ACHN (cell line): ENCODE measurements around the gene IL17B.
A peak's percentile ranks its signal among the peaks of the same experiment; 100 is the strongest.

Experiments
- DNase-seq: peaks from one replicate; pipeline ENCODE4 v3.0.0-alpha.2; 2015
- in situ Hi-C: cut with HindIII; loops from 2 replicates; pipeline ENCODE4 v1.10.0; 2017; ENCODE audit warnings: low sequenced_read_pairs, low pct_ligation_motif_present, low pct_unique_long_range_greater_than_20kb

Gene IL17B

DNA sequence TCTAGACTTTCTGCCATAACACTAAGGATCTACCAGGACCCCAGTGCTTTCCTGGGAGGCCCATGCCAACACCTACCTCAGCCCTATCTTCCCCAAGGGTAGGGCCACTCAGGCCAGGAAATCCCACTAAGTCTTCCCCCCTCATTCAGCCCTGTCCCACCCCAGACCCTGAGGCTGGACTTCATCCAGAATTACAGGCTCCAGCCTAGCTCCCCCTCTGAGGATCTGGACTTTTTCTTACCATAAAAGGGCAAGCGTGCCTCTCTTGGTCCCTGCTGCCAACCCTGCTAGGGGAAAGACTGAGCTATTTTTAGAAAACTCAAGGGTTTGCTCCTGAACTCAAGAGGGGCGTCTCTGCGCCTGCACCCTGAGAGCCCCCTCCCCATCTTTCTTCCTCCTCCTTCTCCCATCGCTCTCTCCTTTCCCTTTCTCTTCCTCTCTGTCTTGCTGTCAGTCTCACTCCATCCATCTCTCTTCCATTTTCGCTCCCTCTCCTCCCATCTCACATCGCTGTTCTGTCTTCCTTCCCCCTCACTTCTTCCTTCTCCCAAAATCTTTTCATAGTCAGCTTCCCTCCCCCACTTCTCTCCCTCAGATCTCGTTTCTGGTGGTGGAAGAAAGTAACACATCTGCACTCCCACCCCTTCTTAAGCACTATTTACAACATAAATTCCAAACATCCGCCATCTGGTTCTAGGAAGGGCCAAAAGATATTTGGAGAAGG lies 38.1 kb upstream of the IL17B start:
- in situ Hi-C loops = no loop called here
- DNase-seq = no peak

DNA sequence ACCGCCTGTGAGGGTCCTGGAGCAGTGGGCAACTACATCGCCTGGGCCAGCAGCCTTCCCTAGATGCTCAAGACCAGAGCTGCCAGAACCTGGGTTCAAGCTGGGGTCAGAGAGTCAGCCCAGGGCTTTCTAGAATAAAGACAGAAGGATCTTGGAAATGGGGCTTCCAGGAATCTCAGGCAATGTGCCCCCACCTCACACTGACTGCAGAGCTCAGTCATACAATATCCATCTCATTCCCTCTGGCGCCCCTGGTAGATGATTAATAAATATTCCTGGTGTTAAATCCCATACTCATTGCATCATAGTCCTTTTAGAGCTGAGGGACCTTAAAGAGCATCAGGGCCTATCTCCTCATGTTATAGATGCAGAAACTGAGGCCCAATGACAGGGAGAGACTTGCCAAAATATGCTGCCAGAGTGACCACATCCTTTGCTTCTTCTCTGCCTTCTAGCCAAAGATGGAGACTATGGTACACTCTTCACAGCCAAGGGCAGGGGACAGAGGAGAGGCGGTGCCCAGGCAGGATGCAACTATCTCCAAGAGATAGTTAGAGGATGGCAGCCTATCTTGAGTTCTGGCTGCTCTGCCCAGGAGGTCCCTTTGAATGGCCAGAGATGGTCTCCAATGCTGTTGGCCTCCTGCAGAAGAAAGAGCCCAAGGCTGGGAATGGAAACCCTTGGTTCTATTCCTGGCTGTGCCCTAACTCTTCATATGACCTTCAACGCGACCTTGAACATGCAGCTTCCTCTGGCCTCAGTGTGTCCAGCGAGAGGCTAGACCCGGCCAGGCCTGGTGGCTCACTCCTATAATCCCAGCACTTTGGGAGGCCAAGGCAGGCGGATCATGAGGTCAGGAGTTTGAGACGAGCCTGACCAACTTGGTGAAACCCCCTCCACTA lies 36.2 kb upstream of the IL17B start:
- in situ Hi-C loops = no loop called here
- peak; percentile 64 for DNase-seq

DNA sequence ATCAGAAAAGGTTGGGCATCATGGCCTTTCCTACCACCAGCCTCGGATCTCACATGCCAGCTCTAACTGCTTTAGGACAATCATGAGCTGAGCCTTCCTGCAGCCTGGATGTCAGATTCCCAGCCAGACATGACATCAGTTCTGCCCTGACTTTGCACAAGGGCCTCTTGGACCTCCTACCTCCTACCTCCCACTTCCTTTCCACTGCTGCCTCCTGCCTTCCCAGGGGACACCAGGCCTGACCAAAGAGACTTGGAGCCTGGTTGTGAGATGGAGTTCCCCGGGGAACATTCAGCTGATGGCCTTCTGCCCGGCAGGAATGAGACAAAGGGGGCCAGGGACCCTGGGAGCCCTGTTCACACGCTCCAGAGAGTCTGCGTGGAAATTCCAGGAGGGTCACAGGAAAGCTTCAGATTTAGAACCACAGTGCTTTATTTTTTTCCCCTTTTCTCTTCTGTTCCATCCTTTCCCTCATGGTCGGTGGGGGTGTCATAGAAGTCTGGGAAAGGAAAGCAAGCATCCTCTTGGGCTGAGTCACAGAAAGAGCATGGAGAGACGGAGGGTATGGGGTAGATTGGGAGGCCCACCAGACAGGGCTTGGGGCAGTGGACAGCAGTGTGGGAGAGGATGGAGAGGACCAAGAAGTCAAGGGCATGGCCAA lies 35.4 kb upstream of the IL17B start:
- no peak for DNase-seq

DNA sequence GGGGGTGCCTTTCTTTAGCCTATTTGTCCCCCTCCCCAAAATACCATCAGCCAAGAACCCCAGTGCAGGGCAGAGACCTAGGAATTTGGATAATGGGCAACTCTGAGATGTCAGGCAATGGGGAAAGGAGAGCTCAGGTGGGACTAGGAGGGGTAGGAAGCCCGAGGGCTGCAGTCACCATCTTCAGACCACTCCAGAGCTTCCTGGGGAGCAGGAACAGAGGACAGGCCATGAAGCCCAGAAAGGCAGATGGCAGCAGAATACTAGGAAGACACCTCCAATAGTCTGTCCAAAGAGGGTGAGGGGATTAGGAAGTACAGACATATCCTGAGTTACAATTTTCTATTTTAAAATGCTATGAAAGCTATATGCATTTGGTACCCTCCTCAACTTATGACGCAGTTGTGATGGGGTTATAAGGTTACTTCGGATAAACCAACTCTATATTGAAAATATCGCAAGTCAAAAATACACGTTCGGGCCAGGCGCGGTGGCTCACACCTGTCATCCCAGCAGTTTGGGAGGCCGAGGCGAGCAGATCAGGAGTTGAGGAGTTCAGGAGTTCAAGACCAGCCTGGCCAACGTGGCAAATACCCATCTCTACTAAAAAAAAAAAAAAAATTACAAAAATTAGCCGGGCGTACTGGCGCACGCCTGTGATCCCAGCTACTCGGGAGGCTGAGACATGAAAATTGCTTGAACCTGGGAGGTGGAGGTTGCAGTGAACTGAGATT lies 34.6 kb upstream of the IL17B start:
- in situ Hi-C loops = no loop called here
- no peak for DNase-seq

More for the DNA sequence above, 35.4 kb upstream of the IL17B start:
- in situ Hi-C loops = no loop called here

DNA sequence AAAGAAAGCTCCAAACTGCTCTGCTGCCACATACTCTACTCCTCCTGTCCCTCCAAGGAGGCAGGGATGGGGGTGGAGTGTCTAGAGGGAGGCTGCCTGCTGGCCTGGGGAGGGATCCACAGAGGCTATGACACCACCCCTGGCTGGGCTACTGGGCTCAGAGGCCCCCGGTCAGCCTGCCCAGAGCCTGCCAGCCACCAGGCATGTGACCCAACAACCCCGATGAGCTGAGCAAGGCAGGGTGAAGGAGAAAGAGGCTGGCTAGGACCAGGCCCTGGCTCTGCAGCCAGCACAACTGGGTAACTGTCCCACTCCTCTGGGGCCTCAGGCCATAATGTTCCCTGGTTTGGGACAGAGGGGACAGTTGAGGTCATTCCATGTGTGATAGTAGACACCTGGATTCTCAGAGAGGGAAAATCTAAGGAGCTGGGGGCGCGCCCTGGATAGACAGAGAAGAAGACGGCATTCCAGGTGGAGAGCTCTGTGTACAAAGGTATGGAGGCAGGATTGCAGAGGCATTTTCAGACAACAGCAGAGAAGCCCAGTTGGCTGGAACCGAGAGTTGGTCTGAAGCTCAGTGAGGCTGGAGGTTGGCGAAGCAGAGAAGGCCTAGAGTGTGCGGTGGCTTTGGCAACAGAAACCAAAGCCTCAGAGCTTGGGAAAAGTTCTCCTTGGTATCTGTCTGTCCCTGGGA lies 33.8 kb upstream of the IL17B start:
- DNase-seq = no peak
- in situ Hi-C loops = no loop called here

DNA sequence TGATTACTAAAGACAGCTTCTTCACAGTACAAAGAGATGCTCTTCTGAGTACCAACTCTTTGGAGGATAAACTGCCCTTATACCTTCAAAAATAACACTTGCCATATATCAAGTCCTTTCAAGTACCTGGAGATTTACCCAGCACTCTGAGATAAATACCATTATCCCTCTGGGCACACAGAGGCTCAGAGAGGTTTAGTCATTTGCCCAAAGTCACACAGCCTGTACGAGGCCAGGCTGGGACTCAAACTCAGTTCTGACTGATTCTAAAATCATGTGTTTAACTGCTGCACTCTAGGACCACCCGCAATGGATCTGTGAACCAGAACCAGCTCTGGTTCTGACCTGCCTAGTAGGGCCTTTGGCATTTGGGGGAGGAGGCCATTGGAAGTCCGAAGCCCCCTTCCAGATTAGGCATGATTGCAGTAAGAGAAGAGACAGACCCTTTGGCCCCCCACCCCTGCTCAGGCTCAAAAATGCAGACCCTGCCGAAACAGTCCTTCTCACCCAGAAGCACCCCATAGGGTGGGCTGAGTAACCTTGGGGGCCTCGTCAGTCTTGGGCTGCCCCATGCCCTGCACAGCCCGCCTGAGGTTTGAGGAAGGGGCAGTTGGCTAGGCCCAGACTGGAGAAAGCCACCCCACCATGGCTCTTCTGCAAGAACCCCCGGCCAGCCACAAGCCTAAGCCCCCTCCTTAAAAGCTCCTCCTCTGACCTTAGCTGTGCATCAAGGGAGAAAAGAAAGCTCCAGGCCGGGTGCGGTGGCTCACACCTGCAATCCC lies 32.8 kb upstream of the IL17B start:
- in situ Hi-C loops = no loop called here
- no peak for DNase-seq

DNA sequence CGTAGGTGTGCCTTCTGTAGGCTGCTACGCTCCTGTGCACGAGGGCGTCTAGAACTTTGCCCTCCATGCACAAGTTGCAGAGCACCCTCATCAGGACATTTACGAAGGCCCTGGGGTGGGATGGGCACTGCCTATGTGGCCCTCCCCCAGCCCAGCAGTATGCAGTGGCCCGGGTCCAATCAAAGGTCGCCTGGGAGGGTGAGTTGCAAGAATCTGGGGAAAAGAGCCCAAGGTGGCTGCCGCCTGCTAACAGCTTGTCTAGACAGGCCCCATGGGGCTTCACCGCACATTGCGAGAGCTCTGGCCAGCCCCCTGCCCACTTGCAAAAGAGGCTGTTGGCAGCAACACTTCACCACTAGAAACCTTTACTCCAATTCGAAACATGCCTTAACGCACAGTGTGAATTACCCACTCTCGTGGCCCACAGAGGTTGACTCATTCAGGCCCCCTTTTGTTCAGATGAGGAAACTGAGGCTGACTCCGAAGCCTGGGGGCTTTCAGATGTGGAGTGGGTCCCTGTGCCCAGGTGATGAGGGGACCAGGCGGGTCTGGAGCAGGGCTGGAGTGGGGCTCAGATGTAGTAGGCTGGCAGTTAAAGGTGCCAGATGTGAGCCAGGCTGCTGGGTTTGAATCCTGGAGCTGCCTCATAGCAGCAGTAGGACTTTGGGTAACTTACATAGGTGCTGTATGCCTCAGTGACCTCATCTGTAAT lies 31.8 kb upstream of the IL17B start:
- no peak for DNase-seq
- in situ Hi-C loops = no loop called here

DNA sequence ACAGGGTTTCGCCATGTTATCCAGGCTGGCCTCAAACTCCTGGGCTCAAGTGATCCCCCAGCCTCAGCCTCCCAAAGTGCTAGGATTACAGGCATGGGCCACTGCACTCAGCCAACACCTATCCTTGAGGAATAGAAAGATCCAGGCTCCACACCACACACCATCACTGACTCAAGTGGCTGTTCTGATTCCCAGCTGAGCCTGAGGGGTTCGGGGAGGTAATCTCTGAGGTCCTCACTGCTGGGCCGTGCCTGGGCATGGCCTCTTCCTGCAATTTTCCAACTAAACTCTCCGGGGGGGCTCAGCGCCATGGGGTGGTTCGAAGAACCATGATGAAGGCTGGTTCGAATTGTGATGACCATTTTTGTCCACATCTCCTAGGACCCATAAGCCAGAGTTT lies 31.0 kb upstream of the IL17B start:
- DNase-seq = no peak

DNA sequence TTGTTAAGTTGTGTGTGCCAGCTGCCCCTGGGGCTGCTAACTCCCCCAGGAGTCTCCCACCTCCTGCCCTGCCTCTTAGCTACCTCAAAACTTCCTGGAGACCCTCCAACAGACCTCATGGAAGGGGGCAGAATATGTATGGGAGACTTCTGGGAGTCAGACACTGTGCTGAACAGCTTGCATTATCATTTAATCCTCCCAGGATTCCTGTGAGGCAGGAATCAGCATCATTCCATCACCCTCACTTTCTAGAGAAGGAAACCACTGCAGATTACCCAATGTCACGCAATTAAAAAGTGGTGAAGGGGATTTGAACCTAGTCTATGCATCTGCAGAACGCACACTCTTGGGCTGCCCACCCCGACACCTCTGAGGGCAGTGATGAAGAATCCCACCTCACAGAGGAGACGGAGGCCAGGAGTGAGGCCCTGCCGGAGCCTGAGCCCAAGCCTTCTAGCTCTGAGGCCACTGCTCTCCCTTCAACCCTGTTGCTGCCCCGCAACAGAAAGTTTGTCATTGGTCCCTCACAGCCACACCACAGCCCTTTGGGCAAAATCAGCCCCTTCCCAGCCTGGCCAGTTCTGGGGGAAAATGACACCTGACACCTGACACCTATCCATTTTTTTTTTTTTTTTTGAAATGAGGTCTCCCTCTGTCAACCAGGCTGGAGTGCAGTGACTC lies 30.3 kb upstream of the IL17B start:
- in situ Hi-C loops = no loop called here
- no peak for DNase-seq

More for the DNA sequence above, 31.0 kb upstream of the IL17B start:
- in situ Hi-C loops = no loop called here

DNA sequence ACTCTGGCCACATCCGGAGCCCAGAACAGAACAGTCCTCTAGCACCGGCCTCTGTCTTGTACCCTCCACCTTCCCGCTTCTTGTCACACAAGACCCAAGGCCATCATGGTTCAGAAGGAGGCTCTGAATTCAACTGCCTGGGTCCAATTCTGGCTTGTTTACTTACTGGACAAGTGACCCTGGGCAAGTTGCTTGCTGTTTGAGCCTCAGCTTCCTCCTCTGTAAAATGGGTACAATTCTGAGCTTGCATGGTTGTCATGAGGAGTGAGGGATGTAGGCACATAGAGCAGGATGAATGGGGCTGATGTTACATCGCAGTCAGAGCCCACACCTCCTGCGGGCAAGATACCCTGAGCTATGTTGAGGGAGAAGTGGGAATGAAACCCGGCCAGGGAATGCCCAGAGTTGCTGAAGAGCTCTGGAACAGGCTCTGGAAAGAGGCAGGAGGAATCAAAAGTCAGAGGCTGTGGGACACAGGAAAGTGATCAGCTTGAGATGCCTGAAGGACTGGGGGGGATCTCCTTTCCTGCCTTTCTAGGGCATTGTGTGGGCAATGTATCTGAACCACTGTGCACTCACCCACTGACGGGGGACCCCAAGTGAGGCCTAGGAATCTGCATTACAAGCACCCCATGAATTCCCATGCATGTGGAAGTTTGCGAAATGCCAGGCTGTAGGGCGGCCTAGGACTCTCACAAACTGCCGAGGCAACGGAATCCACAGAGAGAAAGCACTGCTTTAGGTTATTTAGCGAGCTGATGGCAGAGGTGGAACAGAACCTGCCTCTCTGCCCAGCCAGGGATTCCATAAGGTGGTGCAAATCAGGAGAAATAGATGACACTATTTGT lies 29.4 kb upstream of the IL17B start:
- no peak for DNase-seq
- in situ Hi-C loops = no loop called here

DNA sequence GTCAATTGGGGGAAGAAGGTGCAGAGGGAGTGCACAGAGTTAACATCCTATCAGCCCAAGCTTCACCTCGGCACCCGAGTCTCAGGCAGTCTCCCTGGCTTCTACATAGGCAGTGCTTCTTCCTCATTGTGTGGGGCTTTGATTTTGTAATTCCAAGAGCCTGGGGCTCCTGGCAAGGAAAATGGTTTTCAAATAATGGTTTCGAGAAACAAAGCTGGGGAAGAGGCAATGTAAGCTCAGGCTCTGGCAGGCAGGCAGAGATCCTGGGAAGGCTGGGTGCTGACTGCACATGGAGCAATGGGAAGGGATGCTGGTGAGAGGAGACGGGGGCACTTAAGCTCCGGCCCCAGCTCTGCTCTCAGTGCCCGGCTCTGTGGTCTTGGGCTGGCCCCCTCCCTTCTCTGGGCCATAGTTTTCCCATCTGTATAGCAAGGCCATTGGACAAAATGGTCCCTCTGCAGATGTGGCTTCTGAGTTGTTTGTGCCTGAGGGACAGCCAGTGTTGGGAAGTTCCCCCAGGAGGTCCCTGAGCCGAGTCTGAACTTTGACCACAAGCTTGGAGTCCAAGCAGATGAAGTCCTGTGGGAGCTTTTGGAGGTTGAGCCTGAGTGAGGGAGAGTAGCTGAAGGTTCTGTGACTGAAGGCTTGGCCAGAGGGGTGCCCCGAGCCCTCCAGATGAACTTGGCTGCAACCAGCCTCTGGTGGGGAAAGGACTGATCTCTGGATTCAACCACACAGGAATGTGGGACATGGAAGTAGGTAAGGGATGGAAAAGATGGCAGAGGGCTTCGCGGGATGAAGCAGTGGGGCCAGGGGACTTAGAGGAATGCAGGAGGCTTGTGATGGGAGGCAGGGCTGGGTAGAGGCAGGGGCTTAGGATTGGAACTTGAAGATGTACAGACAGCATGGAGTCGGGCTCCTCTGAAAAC lies 28.5 kb upstream of the IL17B start:
- no peak for DNase-seq
- in situ Hi-C loops = no loop called here

DNA sequence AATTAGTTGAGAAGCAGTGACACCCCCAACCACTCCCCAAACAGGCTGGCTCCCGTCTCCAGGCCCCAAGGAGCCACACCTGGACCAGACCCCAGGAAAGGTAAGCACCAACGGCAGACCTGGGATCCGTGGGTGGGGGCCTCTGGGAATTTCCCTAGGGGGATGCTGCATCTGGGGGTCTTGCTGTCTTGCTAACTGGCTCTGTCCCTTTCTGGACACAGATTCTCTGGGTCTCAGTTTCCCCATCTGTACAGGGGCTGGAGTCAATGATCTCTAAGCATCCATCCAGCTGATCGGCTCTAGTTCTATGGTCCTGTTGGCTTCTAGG lies 27.9 kb upstream of the IL17B start:
- DNase-seq = no peak
- in situ Hi-C loops = no loop called here

DNA sequence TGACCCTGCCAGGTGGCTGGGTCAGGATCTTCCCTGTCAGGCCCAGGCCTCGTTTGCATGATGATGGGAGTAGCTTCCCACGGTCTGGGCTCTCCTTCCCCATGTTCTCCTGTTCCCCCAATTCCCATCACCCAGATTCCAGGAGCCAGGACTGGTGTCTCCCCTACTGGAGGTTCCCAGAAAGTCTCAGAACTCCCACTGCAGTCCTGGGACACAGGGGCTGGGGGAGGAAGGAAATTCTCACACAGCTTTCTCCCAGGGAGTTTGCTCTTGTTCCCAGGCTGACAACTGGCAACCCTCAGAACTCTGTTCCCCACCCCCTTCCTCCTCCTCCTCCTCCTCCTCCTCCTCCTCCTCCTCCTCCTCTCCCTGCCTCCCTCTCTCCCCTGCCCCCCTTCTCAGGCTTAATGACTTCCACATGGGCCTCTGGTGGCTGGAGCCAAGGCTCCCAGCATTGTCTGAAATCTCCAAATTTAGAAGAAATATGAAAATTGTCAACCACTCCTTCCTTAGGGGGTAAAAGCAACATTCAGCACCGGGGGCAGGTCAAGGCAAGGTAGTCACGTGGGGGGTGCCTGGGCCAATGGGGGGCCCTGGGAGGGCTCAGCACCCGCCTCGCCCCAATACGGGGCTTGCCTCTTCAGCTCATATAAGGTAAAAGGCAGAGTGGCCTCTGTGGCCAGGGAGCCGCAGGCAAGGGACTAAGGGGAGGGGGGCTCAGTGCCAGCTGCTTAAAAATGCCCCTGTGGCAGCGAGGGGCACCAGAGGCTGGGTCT lies 27.3 kb upstream of the IL17B start:
- DNase-seq = no peak
- in situ Hi-C loops = no loop called here

DNA sequence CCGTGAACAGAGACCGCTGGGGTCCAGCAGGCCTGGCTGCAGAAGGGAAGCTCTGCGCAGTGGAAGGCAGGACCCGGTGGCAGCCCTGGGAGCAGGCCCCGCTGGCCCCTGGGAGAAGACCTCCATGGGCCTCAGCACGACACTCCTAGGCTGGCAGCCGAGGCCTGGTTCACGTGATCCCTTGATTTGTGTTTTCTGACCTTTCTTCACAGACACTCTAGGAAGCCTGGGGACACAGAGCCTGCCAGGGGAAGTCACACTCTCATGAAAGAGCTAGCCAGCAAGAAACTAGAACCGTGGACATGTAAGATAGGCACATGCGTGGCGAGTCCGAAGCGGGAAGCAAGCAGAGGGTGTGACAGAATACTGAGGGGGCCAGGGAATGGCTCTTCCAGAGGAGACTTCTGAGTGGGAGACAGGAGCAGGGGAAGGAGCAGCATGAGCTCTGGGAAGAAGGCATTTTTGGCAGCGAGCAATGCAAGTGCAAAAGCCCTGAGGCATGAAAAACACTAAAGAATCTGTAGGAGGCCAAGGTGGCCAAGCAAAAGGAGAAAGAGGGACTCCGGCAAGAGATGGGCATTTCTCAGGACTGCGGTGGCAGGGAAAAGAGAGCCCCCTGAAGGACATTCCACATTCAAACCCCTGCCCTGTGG lies 26.6 kb upstream of the IL17B start:
- DNase-seq = no peak
- in situ Hi-C loops = no loop called here
